ENCODE data around the gene CECR2. TPM values are rescaled to one million over a fixed set of nuclear protein-coding genes. Genes with fewer than 3 reads are reported as not detected.

CECR2 gene
- total RNA-seq, 1 donor from 2014 or later = 40.5 TPM

- no peak for DNase-seq (ENCODE audit: low spot score, unreplicated experiment)
- H3K36me3 Mint-ChIP-seq (ENCODE audit: insufficient read depth) = peaks cover 14% of the 10 kb centered on the region
- no peaks in the 10 kb centered on the region for H3K27me3 Mint-ChIP-seq
- TF ChIP-seq CTCF (IDR thresholded peaks at IDR 0.05; ENCODE audit: unreplicated experiment) = no peak
- no peak overlapping the region for H3K4me3 Mint-ChIP-seq (ENCODE audit: low read depth)
- H3K9me3 Mint-ChIP-seq (ENCODE audit: low read depth) = no peaks in the 10 kb centered on the region
- no peaks in the 10 kb centered on the region for H3K4me1 Mint-ChIP-seq (ENCODE audit: low read depth)
- H3K27ac Mint-ChIP-seq = no peak overlapping the region
Measured at GRCh38 chr22:17536269-17536668, 167.0 kb downstream of the CECR2 start.

GRCh38 chr22:17537155-17537554 lies 167.9 kb downstream of the CECR2 start:
- no peaks in the 10 kb centered on the region for H3K4me1 Mint-ChIP-seq (ENCODE audit: low read depth)
- H3K9me3 Mint-ChIP-seq (ENCODE audit: low read depth) = no peaks in the 10 kb centered on the region
- no peaks in the 10 kb centered on the region for H3K27me3 Mint-ChIP-seq
- DNase-seq (ENCODE audit: low spot score, unreplicated experiment) = no peak
- H3K36me3 Mint-ChIP-seq (ENCODE audit: insufficient read depth) = peaks cover 15% of the 10 kb centered on the region
- no peak overlapping the region for H3K4me3 Mint-ChIP-seq (ENCODE audit: low read depth)
- TF ChIP-seq CTCF (IDR thresholded peaks at IDR 0.05; ENCODE audit: unreplicated experiment) = no peak
- peak overlapping the region; percentile 11 for H3K27ac Mint-ChIP-seq

GRCh38 chr22:17540481-17540880 lies 171.2 kb downstream of the CECR2 start:
- Mint-ChIP-seq H3K9me3 (ENCODE audit: low read depth) (no peaks in the 10 kb centered on the region), H3K27me3 (no peaks in the 10 kb centered on the region), H3K27ac (no peak overlapping the region), H3K36me3 (ENCODE audit: insufficient read depth) (peaks cover 16% of the 10 kb centered on the region), H3K4me3 (ENCODE audit: low read depth) (no peak overlapping the region), H3K4me1 (ENCODE audit: low read depth) (no peaks in the 10 kb centered on the region)
- DNase-seq (ENCODE audit: low spot score, unreplicated experiment) = no peak
- TF ChIP-seq CTCF (IDR thresholded peaks at IDR 0.05; ENCODE audit: unreplicated experiment) = no peak

GRCh38 chr22:17541476-17541875 lies 172.2 kb downstream of the CECR2 start:
- no peak overlapping the region for H3K4me3 Mint-ChIP-seq (ENCODE audit: low read depth)
- H3K9me3 Mint-ChIP-seq (ENCODE audit: low read depth) = no peaks in the 10 kb centered on the region
- H3K4me1 Mint-ChIP-seq (ENCODE audit: low read depth) = no peaks in the 10 kb centered on the region
- TF ChIP-seq CTCF (IDR thresholded peaks at IDR 0.05; ENCODE audit: unreplicated experiment) = no peak
- DNase-seq (ENCODE audit: low spot score, unreplicated experiment) = no peak
- H3K36me3 Mint-ChIP-seq (ENCODE audit: insufficient read depth) = peaks cover 16% of the 10 kb centered on the region
- H3K27me3 Mint-ChIP-seq = no peaks in the 10 kb centered on the region
- H3K27ac Mint-ChIP-seq = no peak overlapping the region

GRCh38 chr22:17542452-17542851 lies 173.2 kb downstream of the CECR2 start:
- DNase-seq (ENCODE audit: low spot score, unreplicated experiment) = no peak
- no peak for TF ChIP-seq CTCF (IDR thresholded peaks at IDR 0.05; ENCODE audit: unreplicated experiment)
- no peaks in the 10 kb centered on the region for H3K4me1 Mint-ChIP-seq (ENCODE audit: low read depth)
- no peak overlapping the region for H3K27ac Mint-ChIP-seq
- no peaks in the 10 kb centered on the region for H3K9me3 Mint-ChIP-seq (ENCODE audit: low read depth)
- no peak overlapping the region for H3K4me3 Mint-ChIP-seq (ENCODE audit: low read depth)
- H3K36me3 Mint-ChIP-seq (ENCODE audit: insufficient read depth) = peaks cover 13% of the 10 kb centered on the region
- no peaks in the 10 kb centered on the region for H3K27me3 Mint-ChIP-seq

Measured in progenitor cell of endocrine pancreas (in vitro differentiated cells).